Sigmoid colon (tissue), 7 donors: ENCODE results near the gene TUBB6. TPM values are rescaled to one million over a fixed set of nuclear protein-coding genes. Genes with fewer than 3 reads are reported as not detected.
A peak's percentile ranks its signal among the peaks of the same experiment; 100 is the strongest.

Experiments
- DNase-seq: peaks from one replicate; pipeline ENCODE4 v3.0.0-alpha.2; 2019
- H3K27ac ChIP-seq, 4 donors: fragments of 200-600 bp; sonication (generic); one replicate each; pipeline ENCODE4 v1.5.1; 2016 to 2019; ENCODE audit warnings: mild to moderate bottlenecking in 1 of 4
- H3K27me3 ChIP-seq, 3 donors: fragments of 200-600 bp; sonication (generic); one replicate each; pipeline ENCODE4 v1.5.1; 2019; ENCODE audit warnings: mild to moderate bottlenecking in 1 of 3
- H3K36me3 ChIP-seq, 4 donors: fragments of 200-600 bp; sonication (generic); one replicate each; pipeline ENCODE4 v1.5.1; 2016 to 2019
- H3K4me1 ChIP-seq, 4 donors: fragments of 200-600 bp; sonication (generic); one replicate each; pipeline ENCODE4 v1.5.1; 2017 to 2019
- H3K4me3 ChIP-seq, 4 donors: fragments of 200-600 bp; sonication (generic); one replicate each; pipeline ENCODE4 v1.5.1; 2017 to 2019; ENCODE audit warnings: mild to moderate bottlenecking in 2 of 4, moderate library complexity in 1 of 4
- H3K9me3 ChIP-seq, 4 donors: fragments of 200-600 bp in 3 of 4; sonication (generic) in 3 of 4; one replicate each; pipeline versions ENCODE4 v1.5.1 to v1.6.1; 2013 to 2019
- EP300 ChIP-seq, 4 donors: sonication (generic); formaldehyde crosslinking; IDR thresholded peaks; one replicate each; pipeline ENCODE4 v1.6.1; 2017; ENCODE audit warnings: antibody characterized with exemption in 4 of 4
- POLR2A ChIP-seq, 2 donors: fragments of 450-650 bp; IDR thresholded peaks; one replicate each; pipeline ENCODE4 v1.6.1; 2016; ENCODE audit warnings: antibody characterized with exemption in 2 of 2, mild to moderate bottlenecking in 2 of 2, moderate library complexity in 2 of 2
- POLR2AphosphoS5 ChIP-seq, 4 donors: sonication (generic); formaldehyde crosslinking; IDR thresholded peaks; one replicate each; pipeline ENCODE4 v1.6.1; 2017; ENCODE audit warnings: antibody characterized with exemption in 4 of 4
- WGBS, 2 donors: extraction: QIAGEN DNeasy Blood & Tissue Kit; methylation state at CpG; one replicate each; pipeline ENCODE4 v1.1.7; 2013; 5-methylcytosine and 5-hydroxymethylcytosine counted together
- intact Hi-C: fragments of 100-400 bp; cut with DNase I; formaldehyde crosslinking; loops from one replicate; pipeline ENCODE4 v1.15.1; 2023
- polyA plus RNA-seq, 3 donors: library from polyadenylated mRNA; stranded (reverse); fragments of 200-250 nt; gene quantifications; one replicate each; pipeline ENCODE4 v1.2.3, GENCODE V29; 2013
- total RNA-seq, 4 donors: library from RNA; depleted of rRNA; stranded (reverse); fragments of >200 nt; gene quantifications; one replicate each; pipeline ENCODE4 v1.1.0, GENCODE V29; 2016
- TF ChIP-seq, protein P1 (sequence below), 4 experiments: fragments of 450-650 bp in 3 of 4; fragments of 200-600 bp in 1 of 4; IDR thresholded peaks; one replicate each; pipeline ENCODE4 v1.5.1; 2016 to 2019; ENCODE audit warnings: antibody characterized with exemption in 4 of 4, mild to moderate bottlenecking in 3 of 4, moderate library complexity in 2 of 4
- donor health status: healthy with polysubstance abuse.
- donor health status: Bipolar disorder and iron deficiency.
- donor health status: healthy.

The TUBB6 gene
- total and polyA plus RNA-seq, 7 donors = 19.2 to 445 (median 298) TPM

DNA sequence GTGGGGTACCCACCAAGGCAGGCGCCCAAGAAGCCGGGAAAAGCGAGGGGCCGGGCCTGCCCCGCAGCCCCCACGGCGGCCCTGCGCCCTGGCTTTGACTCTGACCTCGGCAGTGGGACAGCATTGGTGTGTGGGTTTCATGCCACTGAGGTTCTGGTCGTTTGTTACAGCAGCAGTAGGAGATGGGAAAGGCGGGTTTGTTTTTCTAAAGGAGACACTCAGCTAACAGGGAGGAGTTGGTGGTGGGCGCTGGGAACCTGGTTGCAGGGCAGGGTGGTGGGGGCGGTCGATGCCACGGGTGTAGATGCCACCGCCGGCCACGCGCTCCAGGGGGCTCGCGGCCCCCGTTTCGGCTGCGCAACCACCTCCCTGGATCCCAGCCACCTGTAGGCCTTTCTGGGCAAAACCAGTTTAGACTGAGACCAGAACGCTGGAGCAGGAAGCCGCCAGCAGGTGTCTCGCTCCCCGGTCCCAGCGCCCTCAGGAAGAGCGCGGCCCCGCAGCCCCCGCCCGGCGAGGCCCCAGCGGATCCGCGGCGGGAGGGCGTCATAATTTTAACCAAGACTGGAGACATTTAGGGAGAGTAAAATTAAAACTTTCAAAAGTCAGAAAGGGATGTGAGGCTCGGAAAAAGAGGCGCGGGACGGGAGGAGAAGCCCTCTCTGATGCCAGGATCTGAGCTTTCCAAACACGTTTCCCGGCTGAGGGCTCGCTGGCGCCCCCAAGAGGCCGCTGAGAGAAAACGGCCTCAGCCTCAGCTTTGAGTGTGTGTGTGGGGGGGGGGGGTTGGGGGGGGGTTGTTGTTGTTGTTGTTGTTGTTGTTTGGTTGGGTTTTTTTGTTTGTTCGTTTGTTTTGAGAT, 36.4 kb upstream of the TUBB6 start:
- intact Hi-C loops = loop anchor here (10.0 kb wide), 1 partner anchor 417 kb away; the partner anchor contains the start of gene CHMP1B

DNA sequence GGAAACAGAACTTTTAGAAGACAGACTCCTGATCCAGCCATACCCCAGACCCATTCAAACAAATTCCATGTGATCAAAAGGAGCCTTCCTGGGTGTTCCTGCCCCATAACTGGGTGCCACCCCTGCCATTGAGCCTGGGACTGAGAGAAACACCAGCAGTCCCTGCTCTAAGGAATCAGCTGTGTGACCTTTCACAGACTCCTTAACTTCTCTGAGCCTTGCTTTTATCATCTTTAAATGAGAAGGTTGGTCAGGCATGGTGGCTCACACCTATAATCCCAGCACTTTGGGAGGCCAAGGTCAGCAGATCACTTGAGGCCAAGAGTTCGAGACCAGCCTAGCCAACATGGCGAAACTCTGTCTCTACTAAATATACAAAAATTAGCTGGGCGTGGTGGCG, 33.2 kb upstream of the TUBB6 start:
- no peaks in the 10 kb centered on the region for H3K36me3 ChIP-seq
- WGBS, 2 donors = 95 to 97% methylated on average over 4 of the region's 4 CpGs
- DNase-seq = no peak
- intact Hi-C loops = loop anchor here (5.0 to 10.0 kb wide), 3 partner anchors 327 to 420 kb away; partner anchors contain the start of genes CHMP1B and SPIRE1
- TF ChIP-seq POLR2AphosphoS5 (IDR thresholded peaks at IDR 0.05) (no peak), EP300 (IDR thresholded peaks at IDR 0.05) (no peak), POLR2A (IDR thresholded peaks at IDR 0.05) (no peak)
- TF ChIP-seq, protein P1, sequence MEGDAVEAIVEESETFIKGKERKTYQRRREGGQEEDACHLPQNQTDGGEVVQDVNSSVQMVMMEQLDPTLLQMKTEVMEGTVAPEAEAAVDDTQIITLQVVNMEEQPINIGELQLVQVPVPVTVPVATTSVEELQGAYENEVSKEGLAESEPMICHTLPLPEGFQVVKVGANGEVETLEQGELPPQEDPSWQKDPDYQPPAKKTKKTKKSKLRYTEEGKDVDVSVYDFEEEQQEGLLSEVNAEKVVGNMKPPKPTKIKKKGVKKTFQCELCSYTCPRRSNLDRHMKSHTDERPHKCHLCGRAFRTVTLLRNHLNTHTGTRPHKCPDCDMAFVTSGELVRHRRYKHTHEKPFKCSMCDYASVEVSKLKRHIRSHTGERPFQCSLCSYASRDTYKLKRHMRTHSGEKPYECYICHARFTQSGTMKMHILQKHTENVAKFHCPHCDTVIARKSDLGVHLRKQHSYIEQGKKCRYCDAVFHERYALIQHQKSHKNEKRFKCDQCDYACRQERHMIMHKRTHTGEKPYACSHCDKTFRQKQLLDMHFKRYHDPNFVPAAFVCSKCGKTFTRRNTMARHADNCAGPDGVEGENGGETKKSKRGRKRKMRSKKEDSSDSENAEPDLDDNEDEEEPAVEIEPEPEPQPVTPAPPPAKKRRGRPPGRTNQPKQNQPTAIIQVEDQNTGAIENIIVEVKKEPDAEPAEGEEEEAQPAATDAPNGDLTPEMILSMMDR (IDR thresholded peaks at IDR 0.05) = no peak
- peaks cover 0 to 38% (median 33%) of the 10 kb centered on the region in 4 donors for H3K4me1 ChIP-seq
- H3K27me3 ChIP-seq = no peaks in the 10 kb centered on the region
- no peaks in the 10 kb centered on the region for H3K9me3 ChIP-seq
- H3K27ac ChIP-seq = no peak overlapping the region
- H3K4me3 ChIP-seq = no peak overlapping the region

More for the DNA sequence above, 36.4 kb upstream of the TUBB6 start:
- TF ChIP-seq, protein P1 (IDR thresholded peaks at IDR 0.05) = peak; percentile 82 to 90 (median 87)
- TF ChIP-seq POLR2A (IDR thresholded peaks at IDR 0.05) (no peak), POLR2AphosphoS5 (IDR thresholded peaks at IDR 0.05) (peak in 3 of 4 donors; percentile 31 to 40 (median 37)), EP300 (IDR thresholded peaks at IDR 0.05) (peak in 2 of 4 donors; percentile 1 to 11)
- Histone ChIP-seq H3K4me1 (peaks cover 0 to 10% (median 6%) of the 10 kb centered on the region in 4 donors), H3K36me3 (no peaks in the 10 kb centered on the region), H3K27ac (peak overlapping the region; percentile 65 to 87 (median 74)), H3K9me3 (no peaks in the 10 kb centered on the region), H3K27me3 (no peaks in the 10 kb centered on the region), H3K4me3 (peak overlapping the region; percentile 17 to 51 (median 41))
- 18 to 19% methylated on average over 51 of the region's 51 CpGs for WGBS, 2 donors
- peak; percentile 91 for DNase-seq

DNA sequence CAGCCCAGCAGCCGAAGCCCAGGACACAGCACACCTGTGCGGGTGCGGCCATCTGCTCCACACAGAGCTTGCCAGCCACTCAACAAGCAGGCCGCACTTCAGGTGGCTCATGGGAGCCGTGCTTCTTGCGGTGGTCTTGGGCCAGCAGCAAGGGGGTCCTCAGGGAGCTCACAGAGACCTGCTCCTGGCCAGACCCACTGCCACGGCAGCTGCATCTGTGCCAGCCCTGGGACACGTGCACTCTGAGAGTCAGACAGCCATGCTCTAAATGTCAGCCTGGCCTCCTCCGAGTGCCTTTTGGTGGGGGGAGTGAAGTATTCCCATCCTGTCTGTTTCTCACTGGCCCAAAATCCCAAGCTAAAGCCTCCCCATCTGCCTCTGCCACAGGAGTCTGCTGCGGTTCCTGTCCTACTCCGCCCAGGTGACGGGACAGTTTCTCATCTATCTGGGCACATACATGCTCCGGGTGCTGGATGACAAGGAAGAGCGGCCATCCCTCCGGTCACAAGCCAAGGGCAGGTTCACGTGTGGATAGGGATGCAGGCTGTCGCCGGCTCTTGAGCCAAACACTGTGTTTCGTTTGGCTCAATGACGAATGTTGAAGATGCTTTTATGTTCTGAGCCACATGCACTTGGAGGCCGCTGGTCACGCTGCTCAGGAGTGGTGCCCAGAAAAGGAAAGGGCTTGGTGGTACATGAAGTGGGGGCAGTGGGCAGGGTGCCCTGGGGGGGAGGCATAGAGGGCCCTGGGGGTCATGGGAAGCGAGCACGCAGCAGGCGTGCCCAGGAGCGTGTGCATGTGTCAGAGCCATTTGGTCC, 31.1 kb upstream of the TUBB6 start:
- H3K4me1 ChIP-seq = peaks cover 0 to 53% (median 48%) of the 10 kb centered on the region in 4 donors
- intact Hi-C loops = loop anchor here (5.0 to 10.0 kb wide), 3 partner anchors 330 to 422 kb away; partner anchors contain the start of genes CHMP1B and SPIRE1
- TF ChIP-seq POLR2AphosphoS5 (IDR thresholded peaks at IDR 0.05) (peak in 2 of 4 donors; percentile 36 to 70), EP300 (IDR thresholded peaks at IDR 0.05) (peak in 2 of 4 donors; percentile 9 to 72), POLR2A (IDR thresholded peaks at IDR 0.05) (no peak)
- TF ChIP-seq, protein P1 (IDR thresholded peaks at IDR 0.05) = no peak
- no peaks in the 10 kb centered on the region for H3K27me3 ChIP-seq
- no peaks in the 10 kb centered on the region for H3K36me3 ChIP-seq
- H3K9me3 ChIP-seq = no peaks in the 10 kb centered on the region
- 84 to 89% methylated on average over 26 of the region's 26 CpGs for WGBS, 2 donors
- no peak overlapping the region for H3K4me3 ChIP-seq
- H3K27ac ChIP-seq = peak overlapping the region; percentile 92 to 99 (median 96)
- peak; percentile 76 for DNase-seq

DNA sequence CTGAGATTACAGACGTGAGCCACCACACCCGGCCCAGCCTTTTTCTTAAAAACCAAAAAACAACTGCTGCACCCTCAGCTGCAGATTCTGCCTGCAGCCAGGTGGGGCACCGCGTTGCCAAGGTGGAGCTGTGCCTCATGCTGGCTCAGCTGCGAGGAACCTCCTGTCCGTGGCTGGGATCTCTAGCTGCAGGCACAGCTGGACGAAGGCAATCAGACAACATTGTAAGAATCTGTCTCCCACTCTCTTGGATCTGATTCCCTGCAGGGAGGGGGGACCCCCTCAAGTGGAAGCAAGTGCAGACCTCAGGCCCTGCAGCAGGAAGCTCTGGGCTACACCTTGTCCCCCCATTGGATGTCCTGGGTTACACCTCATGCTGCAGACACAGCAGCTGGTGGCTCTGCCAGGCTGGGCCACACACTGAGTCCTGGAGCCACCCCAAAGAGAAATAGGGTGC, 29.8 kb upstream of the TUBB6 start:
- WGBS, 2 donors = 42 to 59% methylated on average over 7 of the region's 7 CpGs
- DNase-seq = no peak
- no peaks in the 10 kb centered on the region for H3K36me3 ChIP-seq
- TF ChIP-seq POLR2AphosphoS5 (IDR thresholded peaks at IDR 0.05) (no peak), EP300 (IDR thresholded peaks at IDR 0.05) (no peak), POLR2A (IDR thresholded peaks at IDR 0.05) (no peak)
- TF ChIP-seq, protein P1 (IDR thresholded peaks at IDR 0.05) = no peak
- H3K4me3 ChIP-seq = peak overlapping the region; percentile 42 to 56 (median 50)
- H3K9me3 ChIP-seq = no peaks in the 10 kb centered on the region
- intact Hi-C loops = loop anchor here (2.0 to 10.0 kb wide), 4 partner anchors 99 to 423 kb away; partner anchors contain the start of genes AFG3L2, CHMP1B and SPIRE1
- peaks cover 0 to 58% (median 52%) of the 10 kb centered on the region in 4 donors for H3K4me1 ChIP-seq
- no peaks in the 10 kb centered on the region for H3K27me3 ChIP-seq
- peak overlapping the region; percentile 92 to 99 (median 96) for H3K27ac ChIP-seq
